ENCODE measurements around the gene CASKIN1. TPM values are rescaled to one million over a fixed set of nuclear protein-coding genes. Genes with fewer than 3 reads are reported as not detected.

CASKIN1 gene
- total RNA-seq, 1 donor from 2014 or later = 0.12 TPM

GRCh38 chr16:2190002-2190658 lies 6.3 kb downstream of the CASKIN1 start:
- no peak for DNase-seq (ENCODE audit: low read depth)
- H3K4me3 ChIP-seq (ENCODE audit: low read depth, low read length) = no peak overlapping the region
- TF ChIP-seq, protein P1, sequence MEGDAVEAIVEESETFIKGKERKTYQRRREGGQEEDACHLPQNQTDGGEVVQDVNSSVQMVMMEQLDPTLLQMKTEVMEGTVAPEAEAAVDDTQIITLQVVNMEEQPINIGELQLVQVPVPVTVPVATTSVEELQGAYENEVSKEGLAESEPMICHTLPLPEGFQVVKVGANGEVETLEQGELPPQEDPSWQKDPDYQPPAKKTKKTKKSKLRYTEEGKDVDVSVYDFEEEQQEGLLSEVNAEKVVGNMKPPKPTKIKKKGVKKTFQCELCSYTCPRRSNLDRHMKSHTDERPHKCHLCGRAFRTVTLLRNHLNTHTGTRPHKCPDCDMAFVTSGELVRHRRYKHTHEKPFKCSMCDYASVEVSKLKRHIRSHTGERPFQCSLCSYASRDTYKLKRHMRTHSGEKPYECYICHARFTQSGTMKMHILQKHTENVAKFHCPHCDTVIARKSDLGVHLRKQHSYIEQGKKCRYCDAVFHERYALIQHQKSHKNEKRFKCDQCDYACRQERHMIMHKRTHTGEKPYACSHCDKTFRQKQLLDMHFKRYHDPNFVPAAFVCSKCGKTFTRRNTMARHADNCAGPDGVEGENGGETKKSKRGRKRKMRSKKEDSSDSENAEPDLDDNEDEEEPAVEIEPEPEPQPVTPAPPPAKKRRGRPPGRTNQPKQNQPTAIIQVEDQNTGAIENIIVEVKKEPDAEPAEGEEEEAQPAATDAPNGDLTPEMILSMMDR (conservative IDR thresholded peaks at IDR 0.05; ENCODE audit: low read depth, low read length) = no peak

DNA sequence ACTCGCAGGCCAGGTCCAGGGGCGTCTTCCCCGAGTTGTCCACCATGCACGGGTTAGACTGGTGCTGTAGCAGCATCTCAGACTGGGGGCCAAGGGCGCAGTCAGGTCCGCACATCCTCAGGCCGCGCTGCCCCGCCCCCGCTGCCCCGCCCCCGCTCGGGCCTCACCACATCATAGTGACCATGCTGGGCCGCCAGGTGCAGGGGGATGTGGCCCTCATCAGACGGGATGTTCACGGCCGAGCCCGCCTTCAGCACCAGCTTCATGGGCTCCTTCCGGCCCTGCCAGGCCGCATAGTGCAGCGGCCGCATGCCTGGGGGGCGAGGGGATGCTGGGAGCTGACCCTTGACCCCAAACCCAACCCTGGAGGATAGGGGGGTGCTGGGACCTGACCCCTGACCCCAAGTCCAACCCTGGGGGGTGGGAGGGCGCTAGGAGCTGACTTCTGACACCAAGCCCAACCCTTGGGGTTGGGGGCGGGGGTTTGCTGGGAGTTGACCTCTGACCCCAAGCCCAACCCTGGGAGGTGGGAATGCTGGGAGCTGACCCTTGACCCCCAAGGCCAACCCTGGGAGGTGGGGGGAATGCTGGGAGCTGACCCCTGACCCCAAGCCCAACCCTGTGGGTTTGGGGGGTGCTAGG lies 7.0 kb downstream of the CASKIN1 start:
- no peak for DNase-seq (ENCODE audit: low read depth)
- TF ChIP-seq, protein P1 (conservative IDR thresholded peaks at IDR 0.05; ENCODE audit: low read depth, low read length) = no peak
- H3K4me3 ChIP-seq (ENCODE audit: low read depth, low read length) = no peak overlapping the region

DNA sequence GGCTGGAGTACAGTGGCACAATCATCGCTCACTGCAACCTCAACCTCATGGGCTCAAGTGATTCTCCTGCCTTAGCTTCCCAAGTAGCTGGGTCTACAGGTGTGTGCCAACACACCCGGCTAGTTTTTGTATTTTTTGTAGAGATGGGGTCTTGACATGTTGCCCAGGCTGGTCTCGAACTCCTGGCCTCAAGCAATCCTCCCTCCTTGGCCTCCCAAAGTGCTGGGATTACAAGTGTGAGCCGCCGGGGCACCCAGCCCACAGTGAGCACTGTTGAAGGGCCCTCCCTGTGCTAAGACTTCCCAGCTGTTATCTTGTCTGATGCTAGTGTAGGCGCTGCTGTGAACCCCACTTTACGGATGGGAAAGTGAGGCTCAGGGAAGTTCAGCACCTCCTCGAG lies 8.0 kb downstream of the CASKIN1 start:
- TF ChIP-seq, protein P1 (conservative IDR thresholded peaks at IDR 0.05; ENCODE audit: low read depth, low read length) = no peak

DNA sequence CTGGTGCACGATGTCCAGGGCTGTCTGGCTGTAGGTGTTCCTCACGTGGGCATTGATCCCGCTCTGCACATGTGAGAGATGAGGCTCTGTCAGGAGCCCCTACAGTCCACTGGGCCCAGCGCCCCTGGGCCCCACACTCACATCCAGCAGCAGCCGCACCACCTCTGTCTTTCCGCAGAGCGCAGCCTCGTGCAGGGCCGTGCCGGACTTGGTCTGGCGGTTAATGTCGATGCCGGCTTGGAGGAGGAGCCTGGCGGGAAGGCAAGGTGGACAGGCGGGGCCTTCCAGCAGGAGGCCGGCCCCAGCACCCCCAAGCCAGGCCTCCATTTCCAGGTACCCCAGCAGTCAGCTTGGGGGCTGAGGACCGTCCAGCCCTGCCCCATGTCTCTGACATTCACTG lies 9.2 kb downstream of the CASKIN1 start:
- H3K4me3 ChIP-seq (ENCODE audit: low read depth, low read length) = no peak overlapping the region
- DNase-seq (ENCODE audit: low read depth) = no peak
- TF ChIP-seq, protein P1 (conservative IDR thresholded peaks at IDR 0.05; ENCODE audit: low read depth, low read length) = no peak

More for the DNA sequence above, 8.0 kb downstream of the CASKIN1 start:
- no peak for DNase-seq (ENCODE audit: low read depth)
- H3K4me3 ChIP-seq (ENCODE audit: low read depth, low read length) = no peak overlapping the region

GRCh38 chr16:2186505-2186904 lies 9.9 kb downstream of the CASKIN1 start:
- TF ChIP-seq, protein P1 (conservative IDR thresholded peaks at IDR 0.05; ENCODE audit: low read depth, low read length) = no peak
- DNase-seq (ENCODE audit: low read depth) = no peak
- H3K4me3 ChIP-seq (ENCODE audit: low read depth, low read length) = no peak overlapping the region

DNA sequence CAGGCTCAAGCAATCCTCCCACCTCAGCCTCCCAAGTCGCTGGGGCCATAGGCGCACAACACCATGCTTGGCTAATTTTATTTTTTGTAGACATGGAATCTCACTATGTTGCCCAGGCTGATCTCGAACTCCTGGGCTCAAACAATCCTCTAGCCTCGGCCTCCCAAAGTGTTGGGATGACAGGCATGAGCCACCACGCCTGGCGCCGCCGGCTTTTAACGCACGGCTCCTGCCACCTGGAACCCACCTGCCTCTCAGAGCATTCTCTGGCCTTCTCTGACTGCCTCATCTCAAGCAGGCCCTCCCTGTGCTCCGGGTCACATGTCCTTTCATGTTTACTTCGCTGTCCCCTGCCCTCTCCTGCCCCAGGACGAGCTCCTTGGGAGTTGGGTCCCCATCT lies 10.3 kb downstream of the CASKIN1 start:
- H3K4me3 ChIP-seq (ENCODE audit: low read depth, low read length) = no peak overlapping the region
- TF ChIP-seq, protein P1 (conservative IDR thresholded peaks at IDR 0.05; ENCODE audit: low read depth, low read length) = no peak
- DNase-seq (ENCODE audit: low read depth) = no peak

GRCh38 chr16:2184962-2185361 lies 11.4 kb downstream of the CASKIN1 start:
- no peak overlapping the region for H3K4me3 ChIP-seq (ENCODE audit: low read depth, low read length)
- TF ChIP-seq, protein P1 (conservative IDR thresholded peaks at IDR 0.05; ENCODE audit: low read depth, low read length) = no peak
- DNase-seq (ENCODE audit: low read depth) = no peak
